Left lung (tissue), 10 donors: ENCODE data around the gene PRSS8. TPM values are rescaled to one million over a fixed set of nuclear protein-coding genes. Genes with fewer than 3 reads are reported as not detected.

Experiments
- ATAC-seq: fragments of 200-7000 bp; cut with Tn5 transposase; one replicate; pipeline ENCODE4 v1.9.1; 2020; ENCODE audit warnings: moderate library complexity
- DNase-seq, 4 donors: peaks; one replicate each; pipeline ENCODE4 v3.0.0-alpha.2; 2013 to 2020
- H3K27ac ChIP-seq, 2 donors: fragments of 200-600 bp; sonication (generic) in 1 of 2; one replicate each; pipeline versions ENCODE4 v1.5.0 to v1.8.0; 2020 to 2021
- H3K27me3 ChIP-seq, 2 donors: fragments of 200-600 bp; sonication (generic) in 1 of 2; one replicate each; pipeline versions ENCODE4 v1.5.0 to v1.8.0; 2020 to 2021
- H3K36me3 ChIP-seq, 2 donors: fragments of 200-600 bp; sonication (generic) in 1 of 2; one replicate each; pipeline versions ENCODE4 v1.5.0 to v1.8.0; 2020 to 2021
- H3K4me1 ChIP-seq, 2 donors: fragments of 200-600 bp; one replicate each; pipeline ENCODE4 v1.8.0; 2021
- H3K4me3 ChIP-seq, 2 donors: fragments of 200-600 bp; sonication (generic) in 1 of 2; one replicate each; pipeline versions ENCODE4 v1.5.0 to v1.8.0; 2020 to 2021; ENCODE audit warnings: mild to moderate bottlenecking in 1 of 2
- H3K9me3 ChIP-seq, 2 donors: fragments of 200-600 bp; sonication (generic) in 1 of 2; one replicate each; pipeline versions ENCODE4 v1.5.0 to v1.8.0; 2020 to 2021
- CTCF ChIP-seq, 2 donors: fragments of 200-600 bp; sonication (generic) in 1 of 2; IDR thresholded peaks; one replicate each; pipeline versions ENCODE4 v1.5.0 to v1.8.0; 2021; ENCODE audit warnings: antibody characterized with exemption in 2 of 2
- intact Hi-C, 2 donors: fragments of 100-400 bp; cut with DNase I; formaldehyde crosslinking; loops; one replicate each; pipeline versions ENCODE4 v1.11.2 to v1.14.2; 2022
- polyA plus RNA-seq, 6 donors: library from polyadenylated mRNA; unstranded; fragments of 120-200 nt; gene quantifications; one replicate each; pipeline ENCODE4 v1.2.1, GENCODE V29; 2013; ENCODE audit not compliant: insufficient read length in 6 of 6
- total RNA-seq, 2 donors: library from RNA; stranded (reverse); fragmentation: NEBNext Ultra II Directional; extraction: Animal tissue kit (Norgen Biotek cat#: 25700); gene quantifications; one replicate each; pipeline ENCODE4 v1.2.1, GENCODE V29; 2021
- donor health status: DM: no; HTN: yes; CAD: no.
- donor health status: DM: no; HTN: no; CAD: no.

Gene PRSS8
- total and polyA plus RNA-seq, 8 donors, result 61.2 to 129 (median 107) TPM

- intact Hi-C loops, result no loop called here
These were observed 5.1 kb downstream of the PRSS8 start for GRCh38 chr16:31130336-31130891.

GRCh38 chr16:31129568-31130335 lies 5.8 kb downstream of the PRSS8 start:
- H3K4me3 ChIP-seq, result peak overlapping the region in 1 of 2 donors; percentile 4
- no peaks in the 10 kb centered on the region for H3K27me3 ChIP-seq
- intact Hi-C loops, result no loop called here
- peaks cover 17 to 81% of the 10 kb centered on the region in 2 donors for H3K4me1 ChIP-seq
- no peak for TF ChIP-seq CTCF (IDR thresholded peaks at IDR 0.05)
- ATAC-seq, result peak; percentile 6
- H3K9me3 ChIP-seq, result no peaks in the 10 kb centered on the region
- peak overlapping the region; percentile 90 to 97 for H3K27ac ChIP-seq
- peak in 2 of 4 donors; percentile 77 to 89 for DNase-seq
- peaks cover 0 to 55% of the 10 kb centered on the region in 2 donors for H3K36me3 ChIP-seq

More at GRCh38 chr16:31130336-31130891, 5.1 kb downstream of the PRSS8 start:
- DNase-seq (peak in 2 of 4 donors; percentile 76 to 85), ATAC-seq (peak; percentile 2)
- Histone ChIP-seq H3K27me3 (peaks cover 0 to 4% of the 10 kb centered on the region in 2 donors), H3K9me3 (no peaks in the 10 kb centered on the region), H3K27ac (peak overlapping the region; percentile 90 to 97), H3K4me3 (peak overlapping the region in 1 of 2 donors; percentile 4), H3K4me1 (peaks cover 17 to 85% of the 10 kb centered on the region in 2 donors), H3K36me3 (peaks cover 0 to 48% of the 10 kb centered on the region in 2 donors)
- no peak for TF ChIP-seq CTCF (IDR thresholded peaks at IDR 0.05)

- intact Hi-C loops, result no loop called here
- ATAC-seq, result peak; percentile 65
- Histone ChIP-seq H3K36me3 (peaks cover 0 to 61% of the 10 kb centered on the region in 2 donors), H3K4me1 (peaks cover 17 to 73% of the 10 kb centered on the region in 2 donors), H3K27ac (peak overlapping the region; percentile 90 to 97), H3K27me3 (no peaks in the 10 kb centered on the region), H3K4me3 (no peak overlapping the region), H3K9me3 (no peaks in the 10 kb centered on the region)
- DNase-seq, result peak in 3 of 4 donors; percentile 50 to 87 (median 84)
- TF ChIP-seq CTCF (IDR thresholded peaks at IDR 0.05), result no peak
These were observed 6.6 kb downstream of the PRSS8 start for GRCh38 chr16:31128711-31129567.

GRCh38 chr16:31127182-31127581 lies 8.3 kb downstream of the PRSS8 start:
- intact Hi-C loops, result no loop called here
- no peaks in the 10 kb centered on the region for H3K9me3 ChIP-seq
- H3K36me3 ChIP-seq, result peaks cover 0 to 73% of the 10 kb centered on the region in 2 donors
- TF ChIP-seq CTCF (IDR thresholded peaks at IDR 0.05), result no peak
- DNase-seq (peak in 1 of 4 donors; percentile 72), ATAC-seq (peak; percentile 45)
- no peaks in the 10 kb centered on the region for H3K27me3 ChIP-seq
- H3K4me1 ChIP-seq, result peaks cover 13 to 57% of the 10 kb centered on the region in 2 donors
- peak overlapping the region; percentile 90 to 97 for H3K27ac ChIP-seq
- H3K4me3 ChIP-seq, result no peak overlapping the region
